CD4-positive, alpha-beta memory T cell (primary cell): ENCODE measurements around the gene SLC9A5. TPM values are rescaled to one million over a fixed set of nuclear protein-coding genes. Genes with fewer than 3 reads are reported as not detected.

Experiments
- CTCF ChIA-PET: fragments of 350-600 bp; sonication (Branson Sonifier 250); formaldehyde crosslinking; loops from one replicate; lab custom pipeline; 2021; ENCODE audit warnings: inconsistent platforms; ENCODE audit not compliant: partially characterized antibody; lab: Charles Lee
- POLR2A ChIA-PET: fragments of 350-600 bp; sonication (Branson Sonifier 250); formaldehyde crosslinking; loops from one replicate; lab custom pipeline; 2021; ENCODE audit not compliant: partially characterized antibody; lab: Charles Lee
- DNase-seq, 5 donors: peaks; one replicate each; pipeline versions ENCODE4 v3.0.0 to v3.0.0-alpha.2; 2020 to 2022; ENCODE audit warnings: mixed read lengths in 1 of 5
- H3K27ac ChIP-seq: one replicate; pipeline ENCODE4 v1.7.0; 2013; ENCODE audit warnings: low read depth, low read length
- H3K27me3 ChIP-seq: 2 replicates; pipeline ENCODE4 v1.7.0; 2013; ENCODE audit warnings: mild to moderate bottlenecking, low read length, moderate library complexity; ENCODE audit not compliant: insufficient read depth
- H3K36me3 ChIP-seq: 2 replicates; pipeline ENCODE4 v1.7.0; 2013; ENCODE audit warnings: mild to moderate bottlenecking, low read length, moderate library complexity; ENCODE audit not compliant: insufficient read depth
- H3K4me1 ChIP-seq: 2 replicates; pipeline ENCODE4 v1.7.0; 2013; ENCODE audit warnings: mild to moderate bottlenecking, low read length, moderate library complexity; ENCODE audit not compliant: insufficient read depth
- H3K4me3 ChIP-seq, 2 donors: one replicate each; pipeline ENCODE4 v1.7.0; 2013; ENCODE audit warnings: low read length in 2 of 2, mild to moderate bottlenecking in 1 of 2
- H3K9me3 ChIP-seq, 2 donors: one replicate each; pipeline ENCODE4 v1.7.0; 2013; ENCODE audit warnings: low read length in 2 of 2, control low read depth in 1 of 2; ENCODE audit not compliant: control insufficient read depth in 1 of 2
- H3K27ac Mint-ChIP-seq, 7 donors: one replicate each; pipeline ENCODE4 v1.8.0; 2020 to 2021; ENCODE audit warnings: mixed read lengths in 7 of 7, mild to moderate bottlenecking in 6 of 7, inconsistent platforms in 3 of 7, moderate library complexity in 3 of 7
- H3K27me3 Mint-ChIP-seq, 2 donors: one replicate each; pipeline ENCODE4 v1.8.0; 2020 to 2021; ENCODE audit warnings: mixed read lengths in 2 of 2
- H3K36me3 Mint-ChIP-seq, 2 donors: one replicate each; pipeline ENCODE4 v1.8.0; 2020 to 2021; ENCODE audit warnings: mixed read lengths in 2 of 2, inconsistent platforms in 1 of 2, mild to moderate bottlenecking in 1 of 2
- H3K4me1 Mint-ChIP-seq, 4 donors: one replicate each; pipeline ENCODE4 v1.8.0; 2020 to 2021; ENCODE audit warnings: mixed read lengths in 4 of 4, mild to moderate bottlenecking in 1 of 4
- H3K4me3 Mint-ChIP-seq, 8 donors: one replicate each; pipeline ENCODE4 v1.8.0; 2020 to 2021; ENCODE audit warnings: mixed read lengths in 8 of 8, mild to moderate bottlenecking in 7 of 8, moderate library complexity in 6 of 8, inconsistent platforms in 3 of 8
- H3K9me3 Mint-ChIP-seq, 8 donors: one replicate each; pipeline ENCODE4 v1.8.0; 2020 to 2021; ENCODE audit warnings: mixed read lengths in 8 of 8, mild to moderate bottlenecking in 5 of 8, inconsistent platforms in 3 of 8, moderate library complexity in 1 of 8
- intact Hi-C: fragments of 100-400 bp; cut with micrococcal nuclease; formaldehyde crosslinking; loops from one replicate; pipeline ENCODE4 v1.15.1; 2023
- polyA plus RNA-seq, 2 donors: library from polyadenylated mRNA; unstranded; fragments of 300-500 nt; fragmentation: Illumina TruSeq; gene quantifications; one replicate each; pipeline ENCODE4 v1.2.3, GENCODE V29; 2021
- total RNA-seq, 2 experiments: library from RNA; stranded (reverse); gene quantifications; one replicate each; pipeline ENCODE4 v1.2.3, GENCODE V29; 2021

Gene SLC9A5
- total and polyA plus RNA-seq, 4 experiments from 2014 or later = 0.09 to 2.1 (median 1.7) TPM; not detected in 1

DNA sequence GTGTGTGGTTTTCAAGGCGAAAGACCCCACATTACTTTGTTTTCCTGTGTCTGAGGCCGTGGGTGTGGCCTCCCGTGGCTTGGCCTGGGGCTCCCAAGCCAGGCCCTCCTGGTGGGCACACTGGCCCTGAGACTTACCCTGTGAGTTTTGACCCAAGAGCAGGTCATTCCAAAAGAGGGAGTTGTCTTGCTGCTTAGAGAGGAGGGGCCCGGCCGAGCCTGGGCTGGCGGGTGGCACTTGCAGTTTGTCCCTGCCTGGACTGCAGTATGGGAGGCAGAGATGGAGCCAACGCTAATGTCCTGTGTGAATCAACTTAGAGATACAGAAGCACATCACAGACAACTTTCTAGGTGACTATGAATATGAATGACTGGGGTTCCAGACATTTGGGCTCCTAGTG lies 53.3 kb downstream of the SLC9A5 start:
- no peaks in the 10 kb centered on the region for H3K27me3 ChIP-seq
- POLR2A ChIA-PET = no interaction called here
- intact Hi-C loops = no loop called here
- no peak overlapping the region for H3K27ac ChIP-seq
- no peak for DNase-seq
- no peaks in the 10 kb centered on the region for H3K9me3 ChIP-seq
- H3K36me3 ChIP-seq = no peaks in the 10 kb centered on the region
- H3K9me3 Mint-ChIP-seq = no peaks in the 10 kb centered on the region
- H3K27me3 Mint-ChIP-seq = peaks cover 5% of the 10 kb centered on the region in 2 donors
- no peak overlapping the region for H3K4me3 ChIP-seq
- H3K4me1 Mint-ChIP-seq = no peaks in the 10 kb centered on the region
- H3K4me1 ChIP-seq = no peaks in the 10 kb centered on the region
- no peak overlapping the region for H3K4me3 Mint-ChIP-seq
- CTCF ChIA-PET = no interaction called here
- H3K27ac Mint-ChIP-seq = peak overlapping the region in 1 of 7 donors; percentile 38
- no peaks in the 10 kb centered on the region for H3K36me3 Mint-ChIP-seq

DNA sequence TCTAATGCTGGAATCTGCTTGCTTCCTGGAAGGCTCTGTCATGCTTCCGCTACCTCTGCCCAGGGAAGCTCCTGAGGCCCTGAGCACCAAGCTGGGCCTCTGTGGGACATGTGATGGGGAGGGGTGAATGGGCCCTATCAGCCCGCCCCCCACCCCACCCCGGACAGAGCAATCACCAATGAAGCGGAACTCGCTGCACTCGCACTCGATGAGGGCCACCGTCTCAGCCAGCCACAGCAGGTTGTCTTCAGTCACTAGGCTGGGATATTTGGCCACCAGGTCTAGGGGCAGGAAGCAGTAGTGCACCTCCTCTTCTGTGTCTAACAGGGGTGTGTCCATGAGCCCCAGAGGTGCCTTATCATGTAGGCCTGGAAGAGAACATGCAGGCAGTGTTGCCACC lies 54.2 kb downstream of the SLC9A5 start:
- POLR2A ChIA-PET = no interaction called here

DNA sequence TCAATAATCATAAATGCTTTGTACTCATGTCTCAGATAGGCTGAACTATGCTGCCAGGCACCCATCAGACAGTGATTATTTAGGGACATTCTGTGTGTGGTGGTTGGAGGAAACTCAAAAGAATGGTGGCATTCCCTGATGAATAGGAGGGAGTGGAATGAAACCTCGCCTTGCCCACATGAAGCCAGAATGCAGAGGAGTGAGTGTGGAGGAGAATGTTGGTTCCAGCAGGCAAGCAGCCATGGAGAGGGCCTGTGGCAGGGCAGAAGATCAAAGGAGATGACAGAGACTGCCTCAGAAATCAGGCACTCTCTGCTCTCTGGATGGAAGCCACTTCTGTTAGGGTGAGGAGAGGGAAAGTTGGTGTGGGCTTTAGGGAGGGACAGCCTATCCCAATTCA lies 55.2 kb downstream of the SLC9A5 start:
- Histone ChIP-seq H3K9me3 (no peaks in the 10 kb centered on the region), H3K27ac (no peak overlapping the region), H3K36me3 (no peaks in the 10 kb centered on the region), H3K4me1 (no peaks in the 10 kb centered on the region), H3K4me3 (no peak overlapping the region), H3K27me3 (no peaks in the 10 kb centered on the region)
- H3K36me3 Mint-ChIP-seq = no peaks in the 10 kb centered on the region
- intact Hi-C loops = no loop called here
- H3K27ac Mint-ChIP-seq = peak overlapping the region in 1 of 7 donors; percentile 36
- H3K27me3 Mint-ChIP-seq = peaks cover 3 to 5% of the 10 kb centered on the region in 2 donors
- ChIA-PET POLR2A (no interaction called here), CTCF (no interaction called here)
- H3K4me3 Mint-ChIP-seq = no peak overlapping the region
- DNase-seq = no peak
- H3K4me1 Mint-ChIP-seq = no peaks in the 10 kb centered on the region
- H3K9me3 Mint-ChIP-seq = no peaks in the 10 kb centered on the region

More for the DNA sequence above, 54.2 kb downstream of the SLC9A5 start:
- no peak for DNase-seq
- Histone ChIP-seq H3K27me3 (no peaks in the 10 kb centered on the region), H3K36me3 (no peaks in the 10 kb centered on the region), H3K27ac (no peak overlapping the region), H3K4me1 (no peaks in the 10 kb centered on the region), H3K4me3 (no peak overlapping the region), H3K9me3 (no peaks in the 10 kb centered on the region)
- H3K4me1 Mint-ChIP-seq = no peaks in the 10 kb centered on the region
- intact Hi-C loops = no loop called here
- H3K27ac Mint-ChIP-seq = no peak overlapping the region
- H3K36me3 Mint-ChIP-seq = no peaks in the 10 kb centered on the region
- peaks cover 3 to 5% of the 10 kb centered on the region in 2 donors for H3K27me3 Mint-ChIP-seq
- no peaks in the 10 kb centered on the region for H3K9me3 Mint-ChIP-seq
- H3K4me3 Mint-ChIP-seq = no peak overlapping the region
- CTCF ChIA-PET = no interaction called here

DNA sequence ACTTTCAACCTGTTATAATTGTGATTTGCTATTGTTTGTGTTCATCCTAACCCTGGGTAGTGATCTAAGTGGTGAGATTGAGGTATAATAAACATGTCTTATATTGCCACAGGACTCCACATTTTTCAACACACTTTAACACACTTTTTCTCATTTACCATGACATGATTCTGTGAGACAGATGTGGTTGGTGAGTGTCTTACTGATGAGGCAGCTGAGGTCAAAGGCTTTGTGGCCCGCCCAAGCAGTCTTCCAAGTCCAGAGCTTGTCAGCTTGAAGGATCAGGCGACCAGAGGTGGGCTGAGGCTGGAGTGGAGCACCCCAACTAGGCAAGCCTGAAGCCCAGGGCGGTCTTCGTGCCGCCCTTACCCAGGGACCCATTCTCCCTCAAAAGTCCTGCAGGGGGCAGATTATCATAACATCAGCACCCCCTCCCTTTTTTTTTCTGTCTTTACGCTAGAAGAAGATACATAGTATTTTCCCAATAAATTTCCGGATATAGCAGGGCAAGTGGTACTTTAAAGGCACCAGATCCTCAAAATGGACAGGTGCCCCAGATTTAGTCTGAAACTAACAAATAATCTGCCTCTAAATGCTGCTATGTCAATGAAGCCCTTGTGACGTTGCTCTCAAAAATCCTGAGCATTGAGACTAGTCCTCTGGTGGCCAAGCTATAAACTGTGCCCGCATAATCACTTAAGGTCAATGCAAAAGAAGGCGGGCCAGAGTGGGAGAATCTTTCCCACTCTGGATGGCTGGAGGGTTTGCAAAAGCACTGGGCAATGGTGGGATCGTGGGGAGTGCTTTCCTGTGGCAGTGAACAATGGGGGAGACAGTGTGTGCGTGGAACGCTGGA lies 56.7 kb downstream of the SLC9A5 start:
- Mint-ChIP-seq H3K4me3 (no peak overlapping the region), H3K27ac (no peak overlapping the region), H3K9me3 (no peaks in the 10 kb centered on the region), H3K27me3 (peaks cover 3 to 5% of the 10 kb centered on the region in 2 donors), H3K4me1 (no peaks in the 10 kb centered on the region), H3K36me3 (no peaks in the 10 kb centered on the region)
- H3K36me3 ChIP-seq = no peaks in the 10 kb centered on the region
- H3K4me3 ChIP-seq = no peak overlapping the region
- no peaks in the 10 kb centered on the region for H3K9me3 ChIP-seq
- intact Hi-C loops = no loop called here
- H3K4me1 ChIP-seq = no peaks in the 10 kb centered on the region
- no peaks in the 10 kb centered on the region for H3K27me3 ChIP-seq
- no peak for DNase-seq
- ChIA-PET POLR2A (no interaction called here), CTCF (no interaction called here)
- no peak overlapping the region for H3K27ac ChIP-seq

DNA sequence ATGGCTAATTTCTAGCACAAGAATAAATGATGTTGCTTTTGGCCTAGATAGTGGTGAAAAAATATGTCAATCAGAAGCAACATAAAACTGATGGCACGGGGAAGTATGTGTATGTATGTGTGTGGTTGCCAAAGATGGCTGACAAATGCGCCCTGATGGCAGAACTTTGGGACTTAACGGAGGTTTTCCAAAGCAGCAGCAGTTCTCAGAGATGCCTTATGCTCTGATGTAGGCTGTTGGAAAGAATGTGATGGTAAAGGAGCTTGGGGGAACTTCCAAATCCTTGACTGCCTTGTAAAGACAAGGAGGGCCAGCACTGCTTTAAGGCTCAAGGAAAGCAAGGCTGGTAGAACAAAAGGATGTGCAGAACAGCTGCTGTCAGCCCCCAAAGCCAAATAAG lies 61.8 kb downstream of the SLC9A5 start:
- POLR2A ChIA-PET = no interaction called here
- CTCF ChIA-PET = no interaction called here

DNA sequence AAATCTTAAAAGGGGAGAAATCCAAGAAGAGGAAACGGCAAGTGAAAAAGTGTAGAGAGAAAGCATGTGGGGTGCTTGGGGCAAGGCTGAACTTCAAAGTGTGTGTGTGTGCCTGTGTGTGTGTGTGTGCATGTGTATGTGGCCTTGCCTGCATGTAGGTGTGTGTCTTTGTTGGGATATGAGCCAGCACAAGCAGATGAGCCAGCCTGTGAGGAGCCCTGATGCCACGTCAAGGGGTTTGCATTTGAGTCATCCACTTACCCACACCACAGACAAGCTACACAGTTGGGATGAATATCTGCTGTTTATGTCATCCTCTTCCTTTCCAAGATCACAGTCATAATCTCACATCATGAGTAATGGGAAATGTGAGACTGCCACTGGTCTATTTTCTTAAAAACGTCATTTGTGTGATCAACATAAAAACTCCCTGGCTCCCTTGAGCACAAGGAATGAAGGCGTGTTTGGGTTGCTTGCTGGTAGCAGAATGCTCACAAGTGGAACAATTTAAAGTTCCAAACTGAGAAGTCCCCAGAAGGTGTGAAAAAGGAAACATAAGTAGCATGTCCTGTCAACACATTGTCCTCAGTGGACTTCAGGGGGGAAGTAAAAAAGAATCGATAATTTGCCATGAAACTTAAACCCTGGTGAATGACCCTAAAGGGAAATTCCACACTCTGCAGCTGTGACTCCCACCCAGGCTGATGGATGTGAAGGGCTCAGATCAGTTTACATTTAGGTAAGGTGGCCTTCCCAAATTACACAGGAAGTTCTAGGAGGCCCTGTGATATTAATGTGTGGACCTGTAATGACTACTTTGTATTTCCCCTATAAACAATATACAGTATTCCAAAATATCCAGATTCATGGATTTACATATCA lies 63.1 kb downstream of the SLC9A5 start:
- peak in 2 of 5 donors; percentile 6 to 57 for DNase-seq
- ChIA-PET CTCF (no interaction called here), POLR2A (no interaction called here)
- Mint-ChIP-seq H3K4me1 (peaks cover 0 to 5% (median 2%) of the 10 kb centered on the region in 4 donors), H3K9me3 (no peaks in the 10 kb centered on the region), H3K27me3 (peaks cover 1 to 5% of the 10 kb centered on the region in 2 donors), H3K27ac (no peak overlapping the region), H3K4me3 (no peak overlapping the region), H3K36me3 (no peaks in the 10 kb centered on the region)
- Histone ChIP-seq H3K27ac (no peak overlapping the region), H3K9me3 (no peaks in the 10 kb centered on the region), H3K27me3 (no peaks in the 10 kb centered on the region), H3K4me3 (no peak overlapping the region), H3K4me1 (no peaks in the 10 kb centered on the region), H3K36me3 (no peaks in the 10 kb centered on the region)
- intact Hi-C loops = no loop called here

More for the DNA sequence above, 61.8 kb downstream of the SLC9A5 start:
- Mint-ChIP-seq H3K4me3 (no peak overlapping the region), H3K27me3 (peaks cover 0 to 2% of the 10 kb centered on the region in 2 donors), H3K27ac (peak overlapping the region in 1 of 7 donors; percentile 1), H3K4me1 (peaks cover 0 to 5% (median 2%) of the 10 kb centered on the region in 4 donors), H3K36me3 (no peaks in the 10 kb centered on the region), H3K9me3 (no peaks in the 10 kb centered on the region)
- DNase-seq = no peak
- intact Hi-C loops = no loop called here
- no peak overlapping the region for H3K27ac ChIP-seq
- H3K27me3 ChIP-seq = no peaks in the 10 kb centered on the region
- no peaks in the 10 kb centered on the region for H3K36me3 ChIP-seq
- no peaks in the 10 kb centered on the region for H3K9me3 ChIP-seq
- H3K4me3 ChIP-seq = no peak overlapping the region
- no peaks in the 10 kb centered on the region for H3K4me1 ChIP-seq

DNA sequence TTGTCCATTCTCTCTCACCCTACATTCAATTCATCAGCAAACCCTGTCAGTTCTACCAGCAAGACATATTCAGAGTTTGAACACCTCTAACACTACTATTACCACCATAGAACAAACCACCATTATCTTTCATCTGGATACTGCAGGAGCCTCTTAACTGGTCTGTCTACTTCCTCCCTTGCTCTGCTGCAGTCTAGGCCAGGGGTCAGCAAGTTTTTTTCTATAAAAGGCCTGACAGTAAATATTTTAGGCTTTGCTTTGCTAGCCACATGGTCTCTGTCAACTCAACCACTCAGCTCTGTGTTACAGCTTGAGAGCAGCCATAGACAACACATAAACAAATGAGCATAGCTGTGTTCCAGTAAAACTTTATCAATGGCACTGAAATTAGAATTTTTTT lies 63.9 kb downstream of the SLC9A5 start:
- Histone ChIP-seq H3K27ac (no peak overlapping the region), H3K4me1 (no peaks in the 10 kb centered on the region), H3K9me3 (no peaks in the 10 kb centered on the region), H3K4me3 (no peak overlapping the region), H3K36me3 (no peaks in the 10 kb centered on the region), H3K27me3 (no peaks in the 10 kb centered on the region)
- Mint-ChIP-seq H3K4me1 (peaks cover 0 to 5% (median 2%) of the 10 kb centered on the region in 4 donors), H3K9me3 (no peaks in the 10 kb centered on the region), H3K27ac (no peak overlapping the region), H3K36me3 (no peaks in the 10 kb centered on the region), H3K4me3 (no peak overlapping the region), H3K27me3 (peaks cover 3 to 5% of the 10 kb centered on the region in 2 donors)
- ChIA-PET POLR2A (no interaction called here), CTCF (interaction anchor here (1.0 kb wide), 1 partner anchor 13 kb away, joined by 3 read pairs; no protein-coding TSS in a partner anchor)
- intact Hi-C loops = no loop called here
- no peak for DNase-seq
